Pancreas (tissue), 10 donors: ENCODE data around the gene CD33. TPM values are rescaled to one million over a fixed set of nuclear protein-coding genes. Genes with fewer than 3 reads are reported as not detected.

Experiments used
- ATAC-seq, 4 donors: fragments of 200-7000 bp; cut with Tn5 transposase; one replicate each; pipeline versions ENCODE4 v1.8.0 to v1.9.1; 2020; ENCODE audit warnings: mild to moderate bottlenecking in 4 of 4, moderate library complexity in 4 of 4
- DNase-seq, 6 donors: peaks; one replicate each; pipeline ENCODE4 v3.0.0-alpha.2; 2020
- FAIRE-seq: peaks from 2 replicates; lab custom pipeline; 2012; peaks lifted over from hg19 to GRCh38; lab: Jason Lieb, UNC
- H3K27ac ChIP-seq, 4 donors: fragments of 200-600 bp; sonication (generic); 1 replicate in 3 of 4; 2 replicates in 1 of 4; pipeline versions ENCODE4 v1.5.0 to v1.8.0; 2020
- H3K27me3 ChIP-seq, 4 donors: fragments of 200-600 bp; one replicate each; pipeline ENCODE4 v1.8.0; 2021
- H3K36me3 ChIP-seq, 3 donors: fragments of 200-600 bp; sonication (generic) in 1 of 3; one replicate each; pipeline versions ENCODE4 v1.5.0 to v1.8.0; 2020 to 2021
- H3K4me1 ChIP-seq, 3 donors: fragments of 200-600 bp; one replicate each; pipeline ENCODE4 v1.8.0; 2021
- H3K4me3 ChIP-seq, 4 donors: fragments of 200-600 bp; sonication (generic) in 2 of 4; one replicate each; pipeline versions ENCODE4 v1.5.0 to v1.8.0; 2020 to 2021
- H3K9me3 ChIP-seq, 4 donors: fragments of 200-600 bp; one replicate each; pipeline ENCODE4 v1.8.0; 2021
- WGBS, 2 donors: extraction: QIAGEN DNeasy Blood & Tissue Kit; methylation state at CpG; one replicate each; pipeline ENCODE4 v1.1.7; 2013; 5-methylcytosine and 5-hydroxymethylcytosine counted together
- intact Hi-C, 3 donors: fragments of 100-400 bp; cut with DNase I; formaldehyde crosslinking; loops; one replicate each; pipeline versions ENCODE4 v1.11.1 to v1.14.2; 2022
- polyA plus RNA-seq, 2 donors: library from polyadenylated mRNA; stranded (reverse); fragments of 200-250 nt; gene quantifications; one replicate each; pipeline ENCODE4 v1.2.3, GENCODE V29; 2013
- total RNA-seq, 6 donors: library from RNA; stranded (reverse); fragmentation: NEBNext Ultra II Directional in 4 of 6; extraction: Animal tissue kit (Norgen Biotek cat#: 25700) in 4 of 6; gene quantifications; one replicate each; pipeline versions ENCODE4 v1.2.1 to v1.2.4, GENCODE V29; 2021 to 2023
- TF ChIP-seq, protein P1 (sequence below), 4 donors: fragments of 200-600 bp; sonication (generic) in 3 of 4; IDR thresholded peaks; one replicate each; pipeline versions ENCODE4 v1.5.0 to v1.8.0; 2021; ENCODE audit warnings: antibody characterized with exemption in 4 of 4
- donor health status: healthy with polysubstance abuse.
- donor health status: DM: no; HTN: no; CAD: no; lungs with moderate emphysema.
- donor health status: DM: no; HTN: no; CAD: no.
- donor health status: control.
- donor health status: control.
- donor health status: Bipolar disorder and iron deficiency.
- donor health status: DM: yes; HTN: yes; CAD: no.
- donor health status: DM: no; HTN: no; CAD: no.
- donor health status: DM: no; HTN: no; CAD: no.
- donor health status: DM: yes; HTN: yes; CAD: no.

CD33 gene
- total and polyA plus RNA-seq, 8 donors = 0.28 to 6.3 (median 0.69) TPM

DNA sequence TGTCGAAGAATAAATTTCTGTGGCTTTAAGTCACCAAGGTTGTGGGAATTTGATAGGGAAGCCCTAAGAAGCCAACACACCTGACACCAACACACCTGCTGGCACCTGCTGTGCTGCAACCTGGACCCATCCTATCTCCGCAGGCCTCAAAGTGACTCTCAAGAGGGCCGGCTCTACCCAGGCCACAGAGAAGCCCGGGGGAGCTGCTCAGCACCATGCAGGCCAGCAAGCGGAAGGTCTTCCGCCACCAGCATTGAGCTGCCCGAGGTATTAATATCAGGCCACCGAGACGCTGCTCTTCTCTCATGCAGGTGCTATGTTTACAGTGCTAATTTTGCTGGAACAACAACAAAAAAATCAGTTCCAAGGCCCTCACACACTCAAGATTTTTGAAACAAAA lies 32.2 kb upstream of the CD33 start:
- Histone ChIP-seq H3K4me1 (no peaks in the 10 kb centered on the region), H3K36me3 (no peaks in the 10 kb centered on the region), H3K9me3 (no peaks in the 10 kb centered on the region), H3K27ac (no peak overlapping the region), H3K4me3 (no peak overlapping the region), H3K27me3 (no peaks in the 10 kb centered on the region)
- ATAC-seq (no peak), DNase-seq (no peak), FAIRE-seq (no peak)
- TF ChIP-seq, protein P1, sequence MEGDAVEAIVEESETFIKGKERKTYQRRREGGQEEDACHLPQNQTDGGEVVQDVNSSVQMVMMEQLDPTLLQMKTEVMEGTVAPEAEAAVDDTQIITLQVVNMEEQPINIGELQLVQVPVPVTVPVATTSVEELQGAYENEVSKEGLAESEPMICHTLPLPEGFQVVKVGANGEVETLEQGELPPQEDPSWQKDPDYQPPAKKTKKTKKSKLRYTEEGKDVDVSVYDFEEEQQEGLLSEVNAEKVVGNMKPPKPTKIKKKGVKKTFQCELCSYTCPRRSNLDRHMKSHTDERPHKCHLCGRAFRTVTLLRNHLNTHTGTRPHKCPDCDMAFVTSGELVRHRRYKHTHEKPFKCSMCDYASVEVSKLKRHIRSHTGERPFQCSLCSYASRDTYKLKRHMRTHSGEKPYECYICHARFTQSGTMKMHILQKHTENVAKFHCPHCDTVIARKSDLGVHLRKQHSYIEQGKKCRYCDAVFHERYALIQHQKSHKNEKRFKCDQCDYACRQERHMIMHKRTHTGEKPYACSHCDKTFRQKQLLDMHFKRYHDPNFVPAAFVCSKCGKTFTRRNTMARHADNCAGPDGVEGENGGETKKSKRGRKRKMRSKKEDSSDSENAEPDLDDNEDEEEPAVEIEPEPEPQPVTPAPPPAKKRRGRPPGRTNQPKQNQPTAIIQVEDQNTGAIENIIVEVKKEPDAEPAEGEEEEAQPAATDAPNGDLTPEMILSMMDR (IDR thresholded peaks at IDR 0.05) = no peak
- intact Hi-C loops = no loop called here
- 65 to 69% methylated on average over 9 of the region's 9 CpGs for WGBS, 2 donors

DNA sequence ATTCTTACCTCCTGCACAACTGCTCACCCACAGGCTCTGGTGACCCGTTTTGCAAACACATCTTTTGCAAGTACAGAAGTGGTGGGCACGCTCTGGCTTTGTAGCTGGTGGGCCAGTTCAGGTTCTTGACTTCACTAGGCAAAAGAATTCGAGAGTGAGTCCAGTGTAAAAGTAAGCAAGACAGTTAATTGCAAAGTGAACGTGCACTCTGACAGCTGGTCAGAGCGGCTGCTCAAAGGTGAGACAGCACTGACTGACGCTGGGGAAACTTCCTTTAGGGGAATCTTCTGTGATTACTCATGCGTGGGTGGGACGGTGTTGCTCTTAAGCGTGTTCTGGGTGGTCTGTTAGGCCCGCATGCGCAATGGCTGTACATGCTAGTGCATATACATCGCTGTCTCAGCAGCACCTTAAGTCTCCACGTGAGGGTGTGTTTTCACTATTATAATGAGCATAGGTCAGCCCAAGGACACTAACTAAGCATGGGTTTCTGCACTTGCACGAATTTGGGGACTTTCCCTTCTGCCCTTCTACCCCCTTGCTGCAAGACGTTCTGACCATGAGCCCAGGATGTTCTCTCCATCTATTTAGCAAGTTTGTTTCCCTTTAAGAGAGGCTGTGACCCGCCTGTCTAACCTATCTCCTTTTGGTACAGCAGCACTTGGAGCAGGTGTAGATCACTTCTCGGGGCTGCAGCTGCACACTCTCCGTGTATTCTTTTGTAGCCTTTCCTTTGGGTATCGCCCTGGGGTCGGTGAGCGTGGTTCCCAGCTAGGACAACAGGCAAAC lies 30.2 kb upstream of the CD33 start:
- intact Hi-C loops = no loop called here
- no peak overlapping the region for H3K27ac ChIP-seq
- WGBS, 2 donors = 30 to 48% methylated on average over 18 to 21 of the region's 21 CpGs
- DNase-seq (no peak), FAIRE-seq (no peak), ATAC-seq (no peak)
- H3K27me3 ChIP-seq = no peaks in the 10 kb centered on the region
- TF ChIP-seq, protein P1 (IDR thresholded peaks at IDR 0.05) = no peak
- H3K9me3 ChIP-seq = no peaks in the 10 kb centered on the region
- H3K4me1 ChIP-seq = no peaks in the 10 kb centered on the region
- H3K36me3 ChIP-seq = no peaks in the 10 kb centered on the region
- H3K4me3 ChIP-seq = no peak overlapping the region

DNA sequence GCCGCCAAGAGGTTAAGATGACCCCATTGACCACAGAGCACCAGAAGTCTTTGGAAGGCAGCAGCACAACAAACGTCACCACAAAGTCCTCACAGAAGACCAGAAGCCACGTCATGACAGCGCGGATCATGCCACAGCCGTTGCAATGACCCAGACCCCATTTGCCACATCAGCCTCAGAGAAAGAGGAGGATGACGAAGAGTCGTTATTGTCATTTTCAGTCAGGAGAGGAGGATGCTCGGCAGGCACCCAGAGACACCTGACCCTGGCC lies 29.6 kb upstream of the CD33 start:
- no peak overlapping the region for H3K27ac ChIP-seq
- FAIRE-seq (no peak), ATAC-seq (no peak), DNase-seq (no peak)
- H3K36me3 ChIP-seq = no peaks in the 10 kb centered on the region
- H3K27me3 ChIP-seq = no peaks in the 10 kb centered on the region
- TF ChIP-seq, protein P1 (IDR thresholded peaks at IDR 0.05) = no peak
- intact Hi-C loops = no loop called here
- no peak overlapping the region for H3K4me3 ChIP-seq
- H3K4me1 ChIP-seq = no peaks in the 10 kb centered on the region
- no peaks in the 10 kb centered on the region for H3K9me3 ChIP-seq
- 61 to 67% methylated on average over 9 of the region's 9 CpGs for WGBS, 2 donors

DNA sequence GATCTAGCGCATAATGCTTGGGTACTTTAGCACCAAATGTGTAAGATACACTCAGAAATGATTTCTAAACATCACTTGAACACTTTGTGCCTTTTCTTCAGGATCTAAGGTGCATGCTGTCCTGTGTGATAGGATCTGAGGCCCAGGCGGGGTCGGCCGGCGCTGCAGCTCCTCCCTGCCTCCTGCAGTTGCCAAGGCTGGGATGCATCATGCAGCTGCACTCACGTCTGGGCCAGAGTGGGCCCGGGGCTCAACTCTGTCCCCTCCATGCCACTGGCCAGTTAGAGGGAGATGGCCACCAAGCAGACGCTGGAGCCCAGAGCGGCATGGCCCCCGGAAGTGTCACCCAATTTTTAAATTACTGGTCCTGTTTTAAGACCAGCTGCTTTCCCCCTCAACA lies 29.3 kb upstream of the CD33 start:
- H3K36me3 ChIP-seq = no peaks in the 10 kb centered on the region
- H3K9me3 ChIP-seq = no peaks in the 10 kb centered on the region
- WGBS, 2 donors = 66 to 78% methylated on average over 10 of the region's 10 CpGs
- no peak overlapping the region for H3K4me3 ChIP-seq
- no peak overlapping the region for H3K27ac ChIP-seq
- no peak for ATAC-seq
- intact Hi-C loops = no loop called here
- no peaks in the 10 kb centered on the region for H3K27me3 ChIP-seq
- H3K4me1 ChIP-seq = no peaks in the 10 kb centered on the region
- TF ChIP-seq, protein P1 (IDR thresholded peaks at IDR 0.05) = no peak
- no peak for FAIRE-seq
- DNase-seq = no peak

DNA sequence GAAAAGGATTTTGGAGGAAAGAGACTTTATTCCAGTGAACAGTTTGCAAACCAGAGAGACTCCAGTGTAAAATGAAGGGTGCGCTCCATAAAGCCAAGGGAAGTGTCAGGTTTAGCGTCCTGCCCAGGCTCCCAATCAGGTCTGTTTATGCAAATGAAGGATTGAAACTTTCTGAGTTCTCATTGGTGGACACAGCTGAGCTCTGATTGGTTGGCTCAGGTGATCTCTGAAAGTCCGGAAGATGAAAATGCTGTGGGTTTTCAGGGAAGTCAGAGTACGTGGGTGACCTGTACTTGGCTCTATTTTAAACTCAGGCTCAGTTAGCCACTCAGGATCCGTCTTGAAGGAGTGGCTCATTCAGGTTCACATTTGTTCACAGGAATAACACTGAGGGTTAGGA lies 28.7 kb upstream of the CD33 start:
- Histone ChIP-seq H3K36me3 (no peaks in the 10 kb centered on the region), H3K4me3 (no peak overlapping the region), H3K9me3 (no peaks in the 10 kb centered on the region), H3K4me1 (no peaks in the 10 kb centered on the region), H3K27me3 (no peaks in the 10 kb centered on the region), H3K27ac (no peak overlapping the region)
- TF ChIP-seq, protein P1 (IDR thresholded peaks at IDR 0.05) = no peak
- ATAC-seq = no peak
- WGBS, 2 donors = 57 to 70% methylated on average over 5 of the region's 5 CpGs
- DNase-seq = no peak
- intact Hi-C loops = no loop called here
- no peak for FAIRE-seq
